GM12892 (cell line): ENCODE results near the gene ECHS1.
"Not testable (repeated sequence)": the region's sequence is repeated elsewhere in the genome, so short reads cannot be mapped to it uniquely, and the experiment has no call there.

Experiments
- DNase-seq: peaks from one replicate; pipeline ENCODE4 v3.0.0; 2011; ENCODE audit not compliant: insufficient read length
- FAIRE-seq: peaks from 2 replicates; lab custom pipeline; 2011; peaks lifted over from hg19 to GRCh38; lab: Jason Lieb, UNC
- POLR2A ChIP-seq: IDR thresholded peaks from 2 replicates; pipeline ENCODE4 v1.6.1; 2011; ENCODE audit warnings: low read depth, low read length, control low read depth
- POLR2AphosphoS5 ChIP-seq: IDR thresholded peaks from 2 replicates; pipeline ENCODE4 v1.6.1; 2011; ENCODE audit warnings: low read depth, low read length, control low read depth
- TAF1 ChIP-seq: IDR thresholded peaks from 2 replicates; pipeline ENCODE4 v1.6.1; 2011; ENCODE audit warnings: low read depth, mild to moderate bottlenecking, control low read depth, low read length, borderline replicate concordance

The ECHS1 gene

GRCh38 chr10:133383551-133383950 lies 10.4 kb upstream of the ECHS1 start:
- DNase-seq (no peak), FAIRE-seq (no peak)
- TF ChIP-seq POLR2A (no peak), POLR2AphosphoS5 (no peak), TAF1 (no peak)

- no peak for TF ChIP-seq POLR2AphosphoS5
- peak; percentile 14 for FAIRE-seq
- no peak for DNase-seq
Observed at GRCh38 chr10:133381036-133381435, 7.9 kb upstream of the ECHS1 start.

GRCh38 chr10:133379801-133380666 lies 6.9 kb upstream of the ECHS1 start:
- FAIRE-seq (no peak), DNase-seq (no peak)
- no peak for TF ChIP-seq POLR2AphosphoS5
- no peak for TF ChIP-seq TAF1
- no peak for TF ChIP-seq POLR2A

- peak; percentile 88 for DNase-seq
- TF ChIP-seq POLR2AphosphoS5 (peak; percentile 41; the same call in 1 of the 2 replicates), POLR2A (peak; percentile 56; the same call in 1 of the 2 replicates), TAF1 (no peak; the same call in 1 of the 2 replicates)
- peak; percentile 73 for FAIRE-seq
Observed at GRCh38 chr10:133379152-133379800, 6.1 kb upstream of the ECHS1 start, which contains the start of gene PAOX. PAOX (plus strand) TSS chr10:133379262; CDS start chr10:133379317, 55 bp downstream.

GRCh38 chr10:133378251-133379096 lies 5.3 kb upstream of the ECHS1 start:
- DNase-seq, result peak; percentile 67
- TF ChIP-seq TAF1 (no peak), POLR2A (no peak), POLR2AphosphoS5 (no peak)
- FAIRE-seq, result peak; percentile 79

GRCh38 chr10:133377818-133378250 lies 4.7 kb upstream of the ECHS1 start:
- TF ChIP-seq POLR2A (no peak), TAF1 (no peak), POLR2AphosphoS5 (no peak)
- no peak for DNase-seq
- FAIRE-seq, result no peak

- FAIRE-seq (no peak), DNase-seq (no peak)
- no peak for TF ChIP-seq TAF1
- TF ChIP-seq POLR2AphosphoS5, result no peak
- no peak for TF ChIP-seq POLR2A
Observed at GRCh38 chr10:133377025-133377817, 4.1 kb upstream of the ECHS1 start.

GRCh38 chr10:133376183-133376582 lies 3.0 kb upstream of the ECHS1 start:
- not testable (repeated sequence) for DNase-seq, FAIRE-seq

- DNase-seq (no peak), FAIRE-seq (no peak)
- TF ChIP-seq TAF1 (no peak), POLR2AphosphoS5 (no peak), POLR2A (no peak)
Observed at GRCh38 chr10:133375357-133376115, 2.4 kb upstream of the ECHS1 start.

- FAIRE-seq, result no peak
- TF ChIP-seq TAF1 (no peak), POLR2AphosphoS5 (no peak), POLR2A (no peak)
- no peak for DNase-seq
Observed at GRCh38 chr10:133372507-133372906, 647 bp downstream of the ECHS1 start.
